C1 segment of cervical spinal cord (tissue), 14 donors: Measurements from ENCODE around the gene TUSC2.

Source experiments
- DNase-seq, 14 donors: peaks; one replicate each; lab custom pipeline; 2025; lab: John Stamatoyannopoulos, UW

The TUSC2 gene

DNA sequence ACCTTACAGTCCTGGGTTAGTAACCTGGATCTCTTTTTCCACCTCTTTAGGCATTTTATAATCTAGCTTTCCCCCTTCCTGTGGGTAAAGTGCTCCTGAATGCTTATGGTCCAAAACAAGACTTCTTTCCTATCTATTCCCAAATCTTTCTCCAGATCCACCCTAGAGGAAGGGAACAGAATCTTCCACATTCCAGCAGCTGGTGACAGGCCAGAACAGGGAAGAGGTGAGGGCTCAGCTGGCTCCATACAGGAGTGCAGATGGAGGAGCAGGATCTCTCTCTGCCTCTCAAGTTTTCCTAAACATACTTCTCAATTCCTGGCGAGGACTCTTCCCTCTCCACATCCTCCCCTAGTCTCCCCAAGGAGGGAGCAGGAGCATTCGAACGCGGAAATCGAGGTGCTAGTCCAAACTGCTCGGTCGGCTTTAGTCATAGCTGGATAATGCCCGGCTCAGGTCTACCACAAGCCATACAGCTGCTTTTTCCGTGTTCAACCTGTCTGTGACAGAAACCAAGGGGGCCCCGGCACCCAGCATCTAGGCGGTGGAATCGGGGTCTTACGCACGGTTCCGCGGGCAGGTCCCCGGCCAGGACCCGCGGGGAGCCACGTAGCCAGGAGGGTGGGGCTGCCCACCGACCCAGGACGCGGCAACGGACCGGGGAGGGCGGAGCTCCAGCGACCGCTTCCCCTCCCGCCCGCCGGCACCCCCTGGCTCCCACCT is 8.6 kb upstream of the TUSC2 start:
- DNase-seq: peak in 3 of 14 donors; percentile 52 to 53 (median 53)

DNA sequence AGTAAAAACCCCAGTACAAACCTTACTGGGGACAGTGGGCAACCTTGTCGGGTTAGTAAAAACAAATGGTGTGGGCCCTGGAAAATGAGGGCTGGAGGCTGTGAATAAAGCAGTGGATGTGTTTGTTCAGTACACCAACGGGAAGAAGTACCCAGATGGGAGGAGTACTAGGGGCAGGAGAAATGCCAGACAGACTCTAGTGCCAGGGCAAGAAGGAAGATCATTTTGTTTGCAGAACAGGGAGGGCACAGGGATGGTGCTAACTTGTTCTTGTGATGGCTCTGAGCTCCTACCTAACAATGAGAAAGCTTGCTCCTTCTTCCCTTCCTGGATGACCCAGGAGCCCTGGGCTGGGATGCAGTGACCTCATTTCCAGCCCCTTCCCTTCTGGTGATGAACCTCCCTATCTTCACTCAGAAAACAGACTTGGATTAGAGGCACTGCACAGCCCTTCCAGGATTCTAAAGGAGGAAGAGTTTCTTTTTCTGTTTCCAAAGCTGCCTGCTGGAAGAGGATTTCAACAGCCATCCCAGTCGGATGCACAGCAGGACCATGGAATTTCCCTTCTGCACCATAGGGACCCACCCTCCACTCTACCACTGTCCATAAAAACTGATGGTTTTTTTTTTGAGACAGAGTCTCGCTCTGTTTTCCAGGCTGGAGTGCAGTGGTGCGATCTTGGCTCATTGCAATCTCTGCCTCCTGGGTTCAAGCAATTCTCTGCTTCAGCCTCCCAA is 6.5 kb upstream of the TUSC2 start:
- no peak for DNase-seq

GRCh38 chr3:50333744-50334328 is 5.8 kb upstream of the TUSC2 start:
- DNase-seq: no peak

DNA sequence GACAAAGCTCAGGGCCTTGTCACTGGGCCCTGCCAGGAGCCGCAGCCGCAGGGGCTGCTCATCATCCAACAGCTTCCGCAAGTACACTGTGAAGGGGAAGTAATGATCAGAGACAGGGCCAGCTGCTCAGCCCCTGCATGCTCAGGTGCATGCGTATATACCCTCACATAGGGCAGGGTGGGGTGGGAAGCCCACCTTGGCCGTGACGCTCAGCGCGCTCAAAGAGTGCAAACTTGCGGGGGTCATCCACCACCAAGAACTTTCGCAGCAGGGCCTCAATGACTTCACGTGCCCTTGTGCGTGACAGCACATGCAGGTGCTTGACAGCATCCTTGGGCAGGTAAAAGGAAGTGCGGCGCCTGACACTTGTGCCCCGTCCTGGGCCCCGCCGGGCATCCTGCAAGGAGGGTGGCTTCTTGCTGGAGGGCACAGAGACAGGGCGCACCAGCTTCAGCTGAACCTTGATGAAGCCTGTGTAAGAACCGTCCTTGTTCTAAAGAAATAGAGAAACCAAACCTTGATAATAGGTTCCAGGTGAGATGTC is 3.4 kb upstream of the TUSC2 start:
- DNase-seq: no peak

DNA sequence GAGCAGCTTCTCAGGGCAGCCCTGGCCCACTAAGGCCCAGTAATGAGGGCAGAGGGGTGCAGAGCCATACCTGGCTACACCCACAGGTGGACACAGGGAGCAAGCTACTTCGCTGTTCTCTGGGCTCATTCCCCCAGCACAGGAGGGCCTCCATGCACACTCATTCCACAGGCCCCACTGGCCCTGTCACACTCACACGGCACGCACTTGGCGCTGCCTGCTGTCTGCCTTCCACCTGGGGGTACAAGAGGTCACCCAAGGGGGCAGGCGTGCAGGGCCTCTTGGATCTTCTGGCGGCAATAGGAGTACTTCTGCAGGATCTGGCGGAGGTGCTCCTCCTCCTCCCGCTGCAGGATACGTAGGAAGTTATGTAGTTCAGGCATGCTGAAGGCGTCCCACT is 2.3 kb upstream of the TUSC2 start:
- DNase-seq: no peak

- DNase-seq: no peak
Observed at GRCh38 chr3:50327129-50327528, 894 bp downstream of the TUSC2 start.

DNA sequence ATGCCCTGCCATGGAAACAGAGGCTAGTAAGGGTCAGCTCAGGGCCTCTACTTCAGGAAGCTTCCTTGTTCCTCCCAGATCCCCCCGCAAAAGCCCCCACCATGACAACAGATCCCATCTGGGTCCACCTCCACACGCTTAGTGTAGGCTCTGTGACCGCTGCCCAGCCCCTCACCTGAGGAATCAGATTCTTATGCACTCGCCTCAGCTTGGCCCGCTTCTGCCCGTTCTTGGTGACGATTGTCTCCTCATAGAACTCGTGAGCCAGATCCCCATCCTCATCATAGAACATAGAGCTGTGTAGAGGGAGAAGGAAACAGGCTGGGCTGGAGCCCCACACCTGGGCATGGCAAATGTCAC is 1.9 kb downstream of the TUSC2 start:
- no peak for DNase-seq

GRCh38 chr3:50325497-50326181 is 2.4 kb downstream of the TUSC2 start:
- DNase-seq: no peak

- DNase-seq: no peak
Observed at GRCh38 chr3:50325113-50325480, 2.9 kb downstream of the TUSC2 start.

DNA sequence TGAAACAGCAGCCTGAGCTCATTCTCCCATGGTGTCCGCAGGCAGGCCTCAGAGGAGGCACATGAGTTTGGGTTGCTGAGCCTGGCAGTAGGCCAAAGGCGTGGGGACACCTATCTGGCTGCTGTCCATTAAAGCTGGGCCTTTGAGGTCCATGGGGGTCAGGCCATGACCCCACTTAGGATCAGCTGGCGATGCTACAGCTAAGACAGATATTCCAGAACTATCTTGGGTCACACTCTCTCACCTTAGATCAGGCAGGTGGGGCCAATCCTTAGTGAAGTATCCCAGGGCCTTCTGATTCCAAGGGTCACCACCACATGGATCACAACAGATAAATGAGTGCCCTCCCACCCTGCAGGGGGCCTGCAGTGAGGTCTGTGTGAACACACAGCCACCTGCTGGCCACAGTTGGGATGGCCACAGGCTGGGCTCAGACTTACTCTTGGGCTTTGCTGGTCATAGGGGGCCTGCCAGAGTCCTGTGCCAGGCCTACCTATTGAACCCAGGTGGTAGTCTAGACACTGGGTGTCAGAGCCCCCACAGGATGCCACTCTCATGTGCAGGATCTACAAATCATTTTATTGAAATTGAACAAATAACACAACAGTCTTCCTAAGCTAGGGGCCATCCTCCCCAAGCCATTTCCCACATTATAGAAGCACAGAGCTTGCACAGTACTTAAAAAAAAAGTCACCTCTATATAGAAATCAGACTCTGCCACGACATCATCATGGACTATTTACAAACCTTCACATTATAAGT is 3.5 kb downstream of the TUSC2 start:
- peak in 8 of 14 donors; percentile 22 to 60 (median 40) for DNase-seq

DNA sequence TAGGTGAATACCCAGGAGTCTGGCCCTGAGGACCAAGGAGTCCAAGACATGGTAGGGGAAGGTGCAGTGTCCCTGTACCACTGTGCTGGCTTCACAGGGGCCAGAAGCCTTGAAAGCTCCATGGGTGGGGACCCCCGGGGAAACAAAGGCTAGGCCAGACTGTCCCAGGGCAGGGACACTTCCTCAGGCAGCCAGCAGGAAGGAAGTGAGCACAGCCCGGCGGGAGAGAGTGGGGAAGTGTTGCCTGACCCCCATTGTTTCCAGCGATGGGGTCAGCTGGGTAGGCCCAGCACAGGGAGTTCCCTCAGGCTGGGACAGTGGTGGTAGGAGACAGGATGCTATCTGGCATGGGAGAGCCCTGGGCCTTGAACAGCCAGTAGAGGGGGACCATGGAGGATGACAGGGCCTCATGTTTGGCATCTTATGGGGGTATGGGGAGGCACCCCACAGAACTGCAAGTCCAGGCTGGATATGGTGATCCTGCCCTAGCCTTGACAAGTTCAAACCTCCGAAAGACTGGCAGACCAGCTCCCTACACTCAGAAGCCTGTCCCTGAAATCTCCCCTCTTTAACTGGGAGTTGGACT is 4.3 kb downstream of the TUSC2 start:
- DNase-seq: no peak

GRCh38 chr3:50323092-50323600 is 4.9 kb downstream of the TUSC2 start:
- peak in 1 of 14 donors; percentile 32 for DNase-seq

- no peak for DNase-seq
Observed at GRCh38 chr3:50322386-50323091, 5.5 kb downstream of the TUSC2 start, which contains the start of gene HYAL2. TSS of gene HYAL2 (minus strand) at chr3:50322745. CDS start at chr3:50320489, 2,256 bp downstream.

- no peak for DNase-seq
Observed at GRCh38 chr3:50322115-50322385, 6.0 kb downstream of the TUSC2 start.

DNA sequence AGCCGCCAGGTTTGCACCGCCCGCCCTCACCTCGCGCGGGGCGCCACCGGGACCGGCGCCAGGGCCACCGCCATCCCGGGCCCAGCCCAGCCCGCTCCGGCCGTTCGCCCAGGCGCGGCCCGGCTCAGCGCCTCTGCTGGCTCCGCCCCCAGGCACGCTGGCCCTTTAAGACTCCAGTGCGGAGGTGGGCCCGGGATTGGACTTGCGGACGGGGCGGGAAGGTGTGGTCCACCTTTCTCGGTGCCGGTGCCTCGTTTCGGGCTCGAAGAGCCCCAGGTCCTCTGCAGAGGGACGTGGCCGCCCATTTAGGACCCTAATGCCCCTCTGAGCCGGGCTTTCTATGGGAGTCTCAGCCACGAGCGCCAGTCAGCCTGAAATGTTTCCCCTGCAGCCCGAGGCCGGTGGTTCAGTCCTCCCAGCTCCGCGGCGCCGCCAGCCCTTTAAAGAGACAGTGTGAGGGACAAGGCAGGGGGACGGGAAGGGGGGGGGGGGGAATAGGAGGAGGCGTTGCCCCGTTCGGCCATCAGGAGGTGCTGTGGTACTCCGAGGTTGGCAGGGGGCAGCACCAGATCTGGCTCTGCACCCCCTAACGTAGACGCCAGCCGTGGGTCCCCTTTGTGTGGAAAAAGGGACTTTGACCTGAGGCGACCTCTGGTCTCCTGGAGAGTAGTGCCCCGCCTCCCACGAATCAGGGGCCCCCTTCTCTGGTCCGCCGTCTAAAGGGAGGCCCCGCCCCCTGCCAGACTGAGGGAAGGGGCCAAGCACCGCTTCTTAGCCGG is 6.5 kb downstream of the TUSC2 start:
- peak; percentile 75 to 99 (median 92) for DNase-seq

GRCh38 chr3:50320853-50321335 is 7.1 kb downstream of the TUSC2 start:
- peak in 12 of 14 donors; percentile 83 to 99 (median 92) for DNase-seq

DNA sequence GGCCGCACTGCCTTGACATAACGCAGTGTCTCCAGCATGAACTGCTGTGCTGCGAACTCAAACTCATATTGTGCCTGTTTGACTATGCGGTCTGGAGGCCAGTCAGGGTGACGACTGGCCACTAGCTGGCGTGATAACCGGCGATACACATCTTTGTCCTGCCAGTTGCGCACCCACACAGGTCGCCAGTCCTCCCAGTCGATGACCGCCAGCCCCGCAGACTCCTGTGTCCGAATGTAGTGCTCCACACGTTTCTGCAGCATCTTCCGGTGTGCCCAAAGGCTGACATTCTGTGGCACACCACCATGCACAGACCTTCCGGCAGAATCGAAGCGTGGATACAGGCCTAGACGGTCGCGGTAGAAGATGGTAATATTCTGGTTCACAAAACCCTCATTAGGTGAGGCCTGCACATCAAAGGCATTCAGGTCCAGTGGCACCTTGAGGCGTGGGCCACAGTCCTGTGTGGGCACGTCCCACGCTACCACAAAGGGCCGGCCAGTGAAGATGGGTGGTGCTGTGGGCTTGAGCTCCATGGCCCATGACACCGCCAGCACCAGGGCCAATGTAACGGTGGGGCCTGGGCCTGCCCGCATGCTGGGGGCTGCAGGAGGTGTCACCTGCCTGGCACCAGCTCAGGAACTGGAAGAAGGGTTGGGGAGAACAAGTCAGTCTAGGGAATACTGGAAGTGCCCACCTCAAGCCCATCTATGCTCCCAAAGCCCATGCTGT is 8.0 kb downstream of the TUSC2 start:
- DNase-seq: no peak

DNA sequence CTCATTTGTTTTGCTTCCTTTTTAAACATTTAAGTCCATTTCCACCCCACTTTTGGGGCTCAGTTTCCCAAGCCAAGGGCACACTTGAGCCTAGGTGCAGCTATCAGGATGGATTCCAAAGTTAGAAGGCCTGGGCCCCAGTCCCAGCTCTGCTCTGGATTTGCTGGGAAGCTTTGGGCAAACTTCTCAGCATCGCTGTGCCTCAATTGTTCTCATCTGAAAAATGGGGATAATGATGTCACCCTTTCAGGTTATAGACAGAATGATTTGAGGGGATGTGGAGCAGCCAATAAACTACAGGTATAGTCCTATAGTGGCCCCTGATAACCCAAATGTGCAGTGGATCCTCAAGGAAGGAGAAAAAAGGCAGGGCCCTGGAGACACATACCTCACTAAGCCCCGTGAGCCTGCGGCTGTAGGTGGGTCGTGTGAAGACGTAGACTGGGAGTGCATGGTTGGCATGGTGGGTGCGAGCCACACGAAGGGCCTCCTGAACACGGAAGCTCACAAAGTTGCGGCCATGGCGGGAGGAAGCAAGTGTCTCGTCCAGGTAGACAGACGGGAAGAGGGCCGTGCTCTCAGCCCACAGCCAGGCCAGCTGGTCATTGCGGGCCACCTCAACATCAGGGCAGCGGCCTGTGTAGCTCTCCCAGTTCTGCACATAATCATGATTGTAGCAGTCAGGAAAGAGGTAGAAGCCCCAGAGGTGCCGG is 8.7 kb downstream of the TUSC2 start:
- DNase-seq: no peak
